Measurements from ENCODE around the gene PSMF1.

The PSMF1 gene

DNA sequence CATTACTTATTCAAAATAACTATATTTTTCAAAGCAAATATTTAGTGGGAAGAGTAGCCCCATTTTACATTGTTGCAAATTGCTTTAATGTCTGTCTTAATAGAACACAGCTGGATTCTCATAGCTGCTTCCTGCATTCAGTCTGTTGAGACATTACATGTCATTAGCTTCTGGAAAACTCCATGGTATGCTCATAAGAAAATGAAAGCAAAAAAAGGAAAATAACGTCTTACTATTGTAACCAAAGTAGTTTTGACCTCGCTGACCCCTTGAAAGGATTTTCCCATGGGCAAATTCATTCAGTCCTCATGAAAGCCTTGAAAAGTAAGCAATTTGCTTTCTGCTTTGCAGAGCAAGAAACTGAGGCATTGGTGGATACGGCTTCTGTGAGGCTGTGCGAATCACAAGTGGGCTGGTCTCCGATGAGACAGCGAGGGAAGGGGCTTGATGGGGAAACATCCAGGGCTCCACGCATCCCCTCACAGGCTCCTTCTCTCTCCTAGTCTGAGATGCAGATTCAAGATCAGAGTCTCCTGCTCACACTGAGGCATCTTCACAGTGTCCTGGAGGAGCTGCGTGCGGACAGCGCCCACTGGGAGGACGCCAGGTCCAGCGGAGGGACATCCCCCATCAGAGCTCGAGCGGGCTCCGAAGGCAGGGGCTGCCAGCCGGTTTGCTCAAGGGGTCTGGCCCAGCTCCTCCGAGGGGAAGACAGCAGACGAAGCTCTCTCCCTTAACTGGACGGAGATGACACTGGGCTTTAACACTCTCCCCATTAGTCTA lies 88.2 kb downstream of the PSMF1 start:
- ChIA-PET POLR2A (no interaction called here), CTCF (no interaction called here)
- no peak for DNase-seq (ENCODE audit: extremely low spot score)
- TF ChIP-seq BHLHE40 (IDR thresholded peaks at IDR 0.05; ENCODE audit: borderline replicate concordance) = no peak
- no peak for TF ChIP-seq SUZ12 (IDR thresholded peaks at IDR 0.05)
- TF ChIP-seq CTBP1 (IDR thresholded peaks at IDR 0.05; ENCODE audit: borderline replicate concordance) = no peak
- TF ChIP-seq NFRKB (IDR thresholded peaks at IDR 0.05) = no peak
- no peak for TF ChIP-seq L3MBTL2 (conservative IDR thresholded peaks at IDR 0.05)
- no peak for TF ChIP-seq ZNF384 (IDR thresholded peaks at IDR 0.05)
- TF ChIP-seq FOXM1 (IDR thresholded peaks at IDR 0.05; ENCODE audit: borderline replicate concordance) = no peak
- no peak for TF ChIP-seq TARDBP (IDR thresholded peaks at IDR 0.05)
- TF ChIP-seq ELF4 (IDR thresholded peaks at IDR 0.05) = no peak
- no peak for TF ChIP-seq SP1 (IDR thresholded peaks at IDR 0.05)

DNA sequence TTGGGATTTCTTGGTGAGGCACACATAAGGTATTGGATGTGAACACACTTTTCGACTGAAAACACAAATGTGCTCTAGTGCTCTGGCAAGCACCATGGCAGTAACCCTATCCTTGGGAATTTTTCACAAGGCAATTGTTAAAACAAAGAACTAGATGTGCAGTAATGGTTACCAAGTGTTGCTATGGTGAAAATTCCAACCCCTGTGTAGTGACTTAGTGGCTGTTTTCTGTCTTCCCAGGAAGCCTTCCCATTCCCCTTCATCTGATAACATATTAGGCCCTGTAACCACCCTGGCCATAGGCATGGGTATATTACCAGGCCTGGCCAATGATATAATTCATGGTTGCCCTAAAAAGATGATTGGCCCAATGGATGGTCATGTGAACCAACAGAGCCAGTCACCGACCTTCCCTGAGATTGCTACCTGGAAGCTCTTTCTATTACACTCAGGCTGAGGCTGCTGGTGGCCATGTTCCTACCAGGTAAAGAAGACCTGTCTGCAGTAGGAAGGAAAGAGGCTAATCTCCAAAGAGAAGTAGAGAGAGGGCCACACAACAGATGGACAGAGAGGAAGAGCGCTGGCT lies 89.0 kb downstream of the PSMF1 start:
- POLR2A ChIA-PET = no interaction called here
- TF ChIP-seq SUZ12 (IDR thresholded peaks at IDR 0.05) = no peak
- TF ChIP-seq FOXK2 (IDR thresholded peaks at IDR 0.05) = no peak
- no peak for TF ChIP-seq ARNT (IDR thresholded peaks at IDR 0.05)
- no peak for TF ChIP-seq ELF4 (IDR thresholded peaks at IDR 0.05)
- no peak for TF ChIP-seq FOXM1 (IDR thresholded peaks at IDR 0.05; ENCODE audit: borderline replicate concordance)
- no peak for DNase-seq (ENCODE audit: extremely low spot score)
- CTCF ChIA-PET = no interaction called here

DNA sequence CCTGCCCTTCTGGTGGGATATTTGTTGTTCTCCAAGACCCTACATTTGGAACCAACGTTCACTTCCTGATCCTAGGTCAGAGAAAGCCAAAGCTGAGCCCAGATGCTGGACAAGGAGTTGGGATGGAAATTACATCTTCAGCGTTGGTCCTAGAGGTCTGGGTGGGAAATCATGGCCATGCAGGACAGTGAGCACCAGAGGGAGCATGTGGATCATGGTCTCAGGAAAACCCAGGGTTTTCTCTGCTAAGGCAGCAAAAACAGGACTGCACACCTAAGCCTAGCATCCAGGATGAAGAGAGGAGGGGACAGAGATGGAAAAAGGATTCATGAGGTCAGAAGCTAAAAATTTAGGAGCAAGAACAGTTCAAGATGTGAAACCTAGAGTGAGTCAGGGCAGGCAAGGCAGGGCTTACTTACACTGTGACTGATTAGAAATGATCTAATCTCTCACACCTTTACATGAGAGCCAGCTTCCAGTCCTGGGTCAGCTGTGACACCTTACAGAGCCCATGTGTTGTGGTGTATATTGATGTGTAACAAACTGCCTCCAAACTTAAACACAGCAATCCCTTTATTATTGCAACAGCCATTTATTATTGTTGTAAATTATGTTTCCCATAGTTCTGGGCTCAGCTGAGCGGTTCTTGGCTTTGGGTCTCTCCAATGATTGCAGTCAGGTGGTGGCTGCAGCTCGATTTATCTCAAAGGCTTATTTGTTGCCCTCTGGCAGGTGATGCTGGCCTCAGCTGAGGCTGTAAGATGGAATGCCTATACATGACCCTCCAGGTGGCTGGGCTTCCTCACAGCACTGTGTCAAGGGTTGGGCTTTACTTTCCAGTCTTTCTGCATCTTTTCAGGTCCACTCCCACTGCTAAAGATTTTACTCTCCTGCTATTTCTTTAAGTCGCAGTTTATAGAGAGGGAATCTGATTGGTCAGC lies 91.3 kb downstream of the PSMF1 start:
- no peak for DNase-seq (ENCODE audit: extremely low spot score)
- POLR2A ChIA-PET = no interaction called here
- TF ChIP-seq FOXA1 (IDR thresholded peaks at IDR 0.05) (no peak), SUZ12 (IDR thresholded peaks at IDR 0.05) (no peak)
- CTCF ChIA-PET = interaction anchor here (1.1 kb wide), 1 partner anchor 17 kb away, joined by 3 read pairs; the partner anchor contains the start of gene RAD21L1

DNA sequence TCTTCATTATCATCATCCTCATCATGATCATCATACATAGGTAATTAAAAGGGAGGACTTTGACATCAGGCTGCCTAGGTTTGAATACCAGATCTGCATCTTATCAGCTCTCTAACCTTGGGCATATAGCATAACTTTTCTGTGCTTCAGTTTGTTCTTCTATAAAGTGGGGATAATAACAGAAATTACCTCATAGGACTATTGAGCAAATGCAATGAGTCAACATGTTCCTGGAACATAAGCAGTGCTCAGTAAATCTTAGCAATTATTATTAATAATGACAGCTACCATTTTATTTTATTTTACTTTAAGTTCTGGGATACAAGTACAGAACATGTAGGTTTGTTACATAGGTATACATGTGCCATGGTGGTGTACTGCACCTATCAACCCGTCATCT lies 92.1 kb downstream of the PSMF1 start:
- no peak for DNase-seq (ENCODE audit: extremely low spot score)
- POLR2A ChIA-PET = no interaction called here
- TF ChIP-seq LEF1 (IDR thresholded peaks at IDR 0.05; ENCODE audit: borderline replicate concordance) = no peak
- no peak for TF ChIP-seq ARNT (IDR thresholded peaks at IDR 0.05)
- TF ChIP-seq HDGF (IDR thresholded peaks at IDR 0.05; ENCODE audit: borderline replicate concordance) = no peak
- no peak for TF ChIP-seq ELF4 (IDR thresholded peaks at IDR 0.05)
- TF ChIP-seq TARDBP (IDR thresholded peaks at IDR 0.05) = no peak
- TF ChIP-seq FOXM1 (IDR thresholded peaks at IDR 0.05; ENCODE audit: borderline replicate concordance) = no peak
- TF ChIP-seq, protein P1, sequence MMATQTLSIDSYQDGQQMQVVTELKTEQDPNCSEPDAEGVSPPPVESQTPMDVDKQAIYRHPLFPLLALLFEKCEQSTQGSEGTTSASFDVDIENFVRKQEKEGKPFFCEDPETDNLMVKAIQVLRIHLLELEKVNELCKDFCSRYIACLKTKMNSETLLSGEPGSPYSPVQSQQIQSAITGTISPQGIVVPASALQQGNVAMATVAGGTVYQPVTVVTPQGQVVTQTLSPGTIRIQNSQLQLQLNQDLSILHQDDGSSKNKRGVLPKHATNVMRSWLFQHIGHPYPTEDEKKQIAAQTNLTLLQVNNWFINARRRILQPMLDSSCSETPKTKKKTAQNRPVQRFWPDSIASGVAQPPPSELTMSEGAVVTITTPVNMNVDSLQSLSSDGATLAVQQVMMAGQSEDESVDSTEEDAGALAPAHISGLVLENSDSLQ (IDR thresholded peaks at IDR 0.05) = no peak
- TF ChIP-seq SP1 (IDR thresholded peaks at IDR 0.05) = no peak
- CTCF ChIA-PET = no interaction called here

DNA sequence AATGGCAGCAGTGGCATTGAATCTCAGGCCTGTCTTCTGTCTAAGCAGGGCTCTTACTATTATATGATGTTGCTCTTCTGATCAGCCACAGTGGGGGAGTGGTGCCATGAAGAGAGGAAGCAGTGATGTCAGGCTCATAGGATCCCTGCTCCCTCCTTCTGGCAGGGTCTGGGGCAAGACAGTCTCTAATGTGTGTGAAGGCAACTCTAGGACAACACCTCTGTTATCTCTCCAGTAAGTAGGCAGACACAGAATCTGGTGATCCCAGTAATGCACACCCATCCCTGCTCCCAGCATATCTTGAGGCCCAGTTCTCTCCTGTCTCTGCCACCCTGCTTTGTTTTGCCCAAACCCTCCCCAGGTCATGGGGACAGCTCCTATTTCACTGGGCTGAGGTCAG lies 93.6 kb downstream of the PSMF1 start:
- CTCF ChIA-PET = interaction anchor here (0.6 to 1.4 kb wide), 2 partner anchors 13 to 77 kb away, joined by 3 read pairs; no protein-coding TSS in a partner anchor
- POLR2A ChIA-PET = no interaction called here
- no peak for DNase-seq (ENCODE audit: extremely low spot score)
- no peak for TF ChIP-seq SUZ12 (IDR thresholded peaks at IDR 0.05)
- TF ChIP-seq L3MBTL2 (conservative IDR thresholded peaks at IDR 0.05) = no peak
- TF ChIP-seq BHLHE40 (IDR thresholded peaks at IDR 0.05; ENCODE audit: borderline replicate concordance) = no peak
- TF ChIP-seq TARDBP (IDR thresholded peaks at IDR 0.05) = no peak
- no peak for TF ChIP-seq ZNF384 (IDR thresholded peaks at IDR 0.05)
- TF ChIP-seq LEF1 (IDR thresholded peaks at IDR 0.05; ENCODE audit: borderline replicate concordance) = no peak
- no peak for TF ChIP-seq SP1 (IDR thresholded peaks at IDR 0.05)
- no peak for TF ChIP-seq HDGF (IDR thresholded peaks at IDR 0.05; ENCODE audit: borderline replicate concordance)
- no peak for TF ChIP-seq FOXM1 (IDR thresholded peaks at IDR 0.05; ENCODE audit: borderline replicate concordance)
- TF ChIP-seq FOXA1 (IDR thresholded peaks at IDR 0.05) = no peak
- no peak for TF ChIP-seq CTBP1 (IDR thresholded peaks at IDR 0.05; ENCODE audit: borderline replicate concordance)
- TF ChIP-seq, protein P1 (IDR thresholded peaks at IDR 0.05) = no peak
- no peak for TF ChIP-seq ARNT (IDR thresholded peaks at IDR 0.05)
- TF ChIP-seq ELF4 (IDR thresholded peaks at IDR 0.05) = no peak

DNA sequence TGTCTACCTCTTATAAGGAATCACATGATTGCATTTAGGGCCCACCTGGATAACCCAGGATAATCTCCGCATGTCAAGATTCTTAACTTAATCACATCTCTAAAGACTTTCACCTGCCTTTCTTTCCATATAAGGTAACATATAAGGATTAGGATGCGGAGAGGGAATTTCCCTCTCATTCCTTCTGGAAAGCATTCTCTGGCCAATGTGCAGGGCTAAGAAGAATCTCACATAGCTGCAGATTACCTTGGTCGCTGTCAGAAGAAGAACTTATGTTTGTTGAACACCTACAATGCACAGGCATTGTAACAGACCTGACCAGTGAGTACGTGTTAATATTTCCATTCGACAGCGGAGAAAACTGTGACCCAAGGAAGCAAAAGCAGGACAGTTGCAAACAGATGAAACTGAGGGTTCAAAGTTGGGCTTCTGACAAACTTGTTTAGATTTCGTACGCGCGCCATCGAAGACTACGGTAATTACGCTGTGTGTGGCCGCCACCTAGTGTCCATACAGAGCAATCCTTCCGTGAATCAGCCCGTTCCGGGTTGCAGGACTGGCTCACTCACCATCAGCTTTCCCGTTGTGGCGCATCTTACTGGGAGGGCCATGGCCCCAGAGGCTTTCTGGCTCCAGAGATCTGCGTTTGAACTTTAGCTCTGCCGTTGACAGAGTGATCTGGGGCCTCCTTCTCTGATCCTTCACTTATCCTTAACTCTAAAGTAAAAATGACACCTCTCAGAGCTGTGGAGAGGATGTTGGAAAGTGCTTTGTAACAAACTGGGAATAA lies 94.4 kb downstream of the PSMF1 start:
- ChIA-PET POLR2A (interaction anchor here (1.1 kb wide), 1 partner anchor 26 kb away, joined by 3 read pairs; no protein-coding TSS in a partner anchor), CTCF (interaction anchor here (1.4 kb wide), 1 partner anchor 14 kb away, joined by 3 read pairs; no protein-coding TSS in a partner anchor)
- DNase-seq (ENCODE audit: extremely low spot score) = peak; percentile 77
- TF ChIP-seq CTBP1 (IDR thresholded peaks at IDR 0.05; ENCODE audit: borderline replicate concordance) (no peak), L3MBTL2 (conservative IDR thresholded peaks at IDR 0.05) (no peak), ARNT (IDR thresholded peaks at IDR 0.05) (no peak), TARDBP (IDR thresholded peaks at IDR 0.05) (no peak), SUZ12 (IDR thresholded peaks at IDR 0.05) (no peak), BHLHE40 (IDR thresholded peaks at IDR 0.05; ENCODE audit: borderline replicate concordance) (no peak), SP1 (IDR thresholded peaks at IDR 0.05) (no peak), NFRKB (IDR thresholded peaks at IDR 0.05) (no peak), ZNF384 (IDR thresholded peaks at IDR 0.05) (no peak)
- TF ChIP-seq, protein P1 (IDR thresholded peaks at IDR 0.05) = no peak
